RKO (cell line): ENCODE data around the gene CX3CL1.
"Not testable (repeated sequence)": the region's sequence is repeated elsewhere in the genome, so short reads cannot be mapped to it uniquely, and the experiment has no call there.

Experiments
- DNase-seq: peaks from one replicate; pipeline ENCODE4 v3.0.0-alpha.2; 2016; ENCODE audit warnings: low spot score

Gene CX3CL1

DNA sequence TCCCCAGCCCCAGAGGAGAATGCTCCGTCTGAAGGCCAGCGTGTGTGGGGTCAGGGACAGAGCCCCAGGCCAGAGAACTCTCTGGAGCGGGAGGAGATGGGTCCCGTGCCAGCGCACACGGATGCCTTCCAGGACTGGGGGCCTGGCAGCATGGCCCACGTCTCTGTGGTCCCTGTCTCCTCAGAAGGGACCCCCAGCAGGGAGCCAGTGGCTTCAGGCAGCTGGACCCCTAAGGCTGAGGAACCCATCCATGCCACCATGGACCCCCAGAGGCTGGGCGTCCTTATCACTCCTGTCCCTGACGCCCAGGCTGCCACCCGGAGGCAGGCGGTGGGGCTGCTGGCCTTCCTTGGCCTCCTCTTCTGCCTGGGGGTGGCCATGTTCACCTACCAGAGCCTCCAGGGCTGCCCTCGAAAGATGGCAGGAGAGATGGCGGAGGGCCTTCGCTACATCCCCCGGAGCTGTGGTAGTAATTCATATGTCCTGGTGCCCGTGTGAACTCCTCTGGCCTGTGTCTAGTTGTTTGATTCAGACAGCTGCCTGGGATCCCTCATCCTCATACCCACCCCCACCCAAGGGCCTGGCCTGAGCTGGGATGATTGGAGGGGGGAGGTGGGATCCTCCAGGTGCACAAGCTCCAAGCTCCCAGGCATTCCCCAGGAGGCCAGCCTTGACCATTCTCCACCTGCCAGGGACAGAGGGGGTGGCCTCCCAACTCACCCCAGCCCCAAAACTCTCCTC lies 10.4 kb downstream of the CX3CL1 start:
- no peak for DNase-seq

DNA sequence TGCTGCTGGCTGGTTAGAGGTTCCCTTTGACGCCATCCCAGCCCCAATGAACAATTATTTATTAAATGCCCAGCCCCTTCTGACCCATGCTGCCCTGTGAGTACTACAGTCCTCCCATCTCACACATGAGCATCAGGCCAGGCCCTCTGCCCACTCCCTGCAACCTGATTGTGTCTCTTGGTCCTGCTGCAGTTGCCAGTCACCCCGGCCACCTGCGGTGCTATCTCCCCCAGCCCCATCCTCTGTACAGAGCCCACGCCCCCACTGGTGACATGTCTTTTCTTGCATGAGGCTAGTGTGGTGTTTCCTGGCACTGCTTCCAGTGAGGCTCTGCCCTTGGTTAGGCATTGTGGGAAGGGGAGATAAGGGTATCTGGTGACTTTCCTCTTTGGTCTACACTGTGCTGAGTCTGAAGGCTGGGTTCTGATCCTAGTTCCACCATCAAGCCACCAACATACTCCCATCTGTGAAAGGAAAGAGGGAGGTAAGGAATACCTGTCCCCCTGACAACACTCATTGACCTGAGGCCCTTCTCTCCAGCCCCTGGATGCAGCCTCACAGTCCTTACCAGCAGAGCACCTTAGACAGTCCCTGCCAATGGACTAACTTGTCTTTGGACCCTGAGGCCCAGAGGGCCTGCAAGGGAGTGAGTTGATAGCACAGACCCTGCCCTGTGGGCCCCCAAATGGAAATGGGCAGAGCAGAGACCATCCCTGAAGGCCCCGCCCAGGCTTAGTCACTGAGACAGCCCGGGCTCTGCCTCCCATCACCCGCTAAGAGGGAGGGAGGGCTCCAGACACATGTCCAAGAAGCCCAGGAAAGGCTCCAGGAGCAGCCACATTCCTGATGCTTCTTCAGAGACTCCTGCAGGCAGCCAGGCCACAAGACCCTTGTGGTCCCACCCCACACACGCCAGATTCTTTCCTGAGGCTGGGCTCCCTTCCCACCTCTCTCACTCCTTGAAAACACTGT lies 11.3 kb downstream of the CX3CL1 start:
- DNase-seq = no peak

DNA sequence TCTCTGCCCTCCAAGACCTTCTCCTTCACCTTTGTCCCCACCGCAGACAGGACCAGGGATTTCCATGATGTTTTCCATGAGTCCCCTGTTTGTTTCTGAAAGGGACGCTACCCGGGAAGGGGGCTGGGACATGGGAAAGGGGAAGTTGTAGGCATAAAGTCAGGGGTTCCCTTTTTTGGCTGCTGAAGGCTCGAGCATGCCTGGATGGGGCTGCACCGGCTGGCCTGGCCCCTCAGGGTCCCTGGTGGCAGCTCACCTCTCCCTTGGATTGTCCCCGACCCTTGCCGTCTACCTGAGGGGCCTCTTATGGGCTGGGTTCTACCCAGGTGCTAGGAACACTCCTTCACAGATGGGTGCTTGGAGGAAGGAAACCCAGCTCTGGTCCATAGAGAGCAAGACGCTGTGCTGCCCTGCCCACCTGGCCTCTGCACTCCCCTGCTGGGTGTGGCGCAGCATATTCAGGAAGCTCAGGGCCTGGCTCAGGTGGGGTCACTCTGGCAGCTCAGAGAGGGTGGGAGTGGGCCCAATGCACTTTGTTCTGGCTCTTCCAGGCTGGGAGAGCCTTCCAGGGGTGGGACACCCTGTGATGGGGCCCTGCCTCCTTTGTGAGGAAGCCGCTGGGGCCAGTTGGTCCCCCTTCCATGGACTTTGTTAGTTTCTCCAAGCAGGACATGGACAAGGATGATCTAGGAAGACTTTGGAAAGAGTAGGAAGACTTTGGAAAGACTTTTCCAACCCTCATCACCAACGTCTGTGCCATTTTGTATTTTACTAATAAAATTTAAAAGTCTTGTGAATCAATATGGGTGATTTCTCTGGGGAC lies 12.2 kb downstream of the CX3CL1 start:
- DNase-seq = no peak

DNA sequence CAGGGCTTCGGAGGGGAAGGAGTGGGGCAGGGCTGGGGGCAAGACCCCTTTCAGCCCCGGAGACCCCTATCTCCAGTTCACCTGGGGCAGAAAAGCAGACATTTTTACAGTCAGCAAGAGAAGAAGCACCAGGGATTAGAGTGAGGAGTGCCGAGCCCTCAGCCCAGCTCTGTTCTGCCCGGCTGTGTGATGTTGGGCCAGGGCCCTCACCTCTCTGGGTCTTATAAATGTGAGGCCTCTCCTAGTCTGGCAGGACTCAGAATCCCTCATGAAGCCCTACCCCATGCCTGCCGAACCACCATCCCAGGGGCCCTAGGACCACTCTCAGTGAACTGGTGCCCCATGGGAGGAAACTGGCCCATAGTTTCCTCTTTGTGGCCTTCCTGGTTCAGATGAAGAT lies 12.8 kb downstream of the CX3CL1 start:
- DNase-seq = no peak

DNA sequence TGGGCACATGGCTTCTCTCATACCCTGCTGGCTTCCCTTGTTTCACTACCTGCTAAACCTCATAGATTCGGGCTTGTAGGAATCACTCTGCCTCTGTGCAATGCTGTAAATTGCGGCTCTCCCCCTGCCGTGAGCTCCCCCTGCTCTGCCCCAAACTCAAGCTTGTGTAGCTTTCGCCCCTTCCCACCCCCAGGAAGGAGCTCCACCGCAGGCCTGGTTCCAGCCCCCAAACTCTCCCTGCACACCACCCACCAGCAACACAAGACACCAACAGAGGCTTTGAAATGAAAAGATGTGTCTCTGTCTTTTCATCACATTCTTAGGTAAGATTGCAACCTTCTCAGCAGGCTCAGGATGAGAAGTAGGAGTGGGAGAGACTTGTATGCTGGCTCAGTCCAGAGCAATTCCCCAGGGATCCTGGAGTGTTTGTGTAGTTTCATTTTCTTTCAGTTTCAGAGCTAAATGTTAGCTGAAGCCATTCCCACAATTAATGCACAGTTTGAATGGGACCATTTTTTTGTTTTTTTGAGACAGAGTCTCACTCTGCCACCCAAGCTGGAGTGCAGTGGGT lies 14.2 kb downstream of the CX3CL1 start:
- DNase-seq = no peak

DNA sequence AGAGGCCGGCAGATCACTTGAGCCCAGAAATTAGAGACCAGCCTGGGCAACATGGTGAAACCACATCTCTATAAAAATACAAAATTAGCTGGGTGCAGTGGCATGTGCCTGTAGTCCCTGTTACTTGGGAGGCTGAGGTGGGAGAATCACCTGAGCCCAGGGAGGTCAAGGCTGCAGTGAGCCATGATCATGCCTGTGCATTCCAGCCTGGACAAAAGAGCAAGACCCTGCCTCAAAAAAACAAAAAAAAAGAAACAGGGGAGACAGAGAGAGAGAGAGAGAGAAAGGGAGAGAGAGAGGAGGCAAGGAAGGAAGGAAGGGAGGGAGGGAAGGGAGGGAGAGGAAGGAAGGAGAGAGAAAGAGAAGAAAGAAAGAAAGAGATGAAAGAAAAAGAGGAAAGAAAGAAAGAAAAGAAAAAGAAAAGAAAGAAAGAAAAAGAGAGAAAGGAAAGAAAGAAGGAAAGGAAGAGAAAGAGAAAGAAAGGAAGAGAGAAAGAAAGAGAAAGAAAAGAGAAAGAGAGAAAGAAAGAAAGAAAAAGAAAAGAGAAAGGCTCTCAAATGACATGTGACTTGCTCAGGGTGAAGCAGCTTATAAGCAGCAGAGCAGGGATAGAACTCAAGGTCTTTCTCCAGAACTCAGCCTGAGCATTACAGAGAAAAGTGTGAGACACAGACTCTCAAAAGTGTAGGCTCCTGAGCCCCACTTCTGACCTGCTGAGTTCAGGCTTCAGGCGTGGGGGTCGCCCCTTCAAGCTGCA lies 15.5 kb downstream of the CX3CL1 start:
- DNase-seq = no peak

DNA sequence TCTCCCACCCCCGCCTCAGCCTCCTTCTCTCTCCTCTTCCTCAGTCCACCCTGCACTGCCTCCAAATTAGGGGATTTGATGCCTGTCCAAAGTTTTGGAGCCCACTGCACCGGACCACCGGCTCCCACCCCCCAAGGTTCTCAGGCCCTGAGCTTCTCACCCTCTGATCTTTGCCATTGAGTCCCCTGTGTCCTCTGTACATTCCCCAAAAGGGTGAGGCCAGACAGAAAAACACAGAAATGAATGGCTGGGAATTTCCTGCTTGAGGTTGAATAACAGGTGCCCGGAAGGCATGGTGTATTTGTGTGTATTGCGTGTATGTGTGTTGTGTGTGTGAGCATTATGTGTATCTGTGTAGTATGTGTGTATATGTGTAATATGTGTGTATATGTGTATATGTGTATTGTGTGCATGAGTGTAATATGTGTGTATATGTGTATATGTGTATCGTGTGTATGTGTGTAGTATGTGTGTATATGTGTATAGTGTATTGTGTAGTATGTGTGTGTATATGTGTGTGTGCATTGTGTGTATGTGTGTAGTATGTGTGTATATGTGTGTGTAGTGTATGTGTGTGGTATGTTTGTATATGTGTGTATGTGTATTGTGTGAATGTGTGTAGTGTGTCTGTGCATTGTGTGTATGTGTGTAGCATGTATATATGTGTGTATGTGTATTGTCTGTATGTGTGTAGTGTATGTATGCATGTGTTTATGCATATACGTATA lies 16.2 kb downstream of the CX3CL1 start:
- no peak for DNase-seq

DNA sequence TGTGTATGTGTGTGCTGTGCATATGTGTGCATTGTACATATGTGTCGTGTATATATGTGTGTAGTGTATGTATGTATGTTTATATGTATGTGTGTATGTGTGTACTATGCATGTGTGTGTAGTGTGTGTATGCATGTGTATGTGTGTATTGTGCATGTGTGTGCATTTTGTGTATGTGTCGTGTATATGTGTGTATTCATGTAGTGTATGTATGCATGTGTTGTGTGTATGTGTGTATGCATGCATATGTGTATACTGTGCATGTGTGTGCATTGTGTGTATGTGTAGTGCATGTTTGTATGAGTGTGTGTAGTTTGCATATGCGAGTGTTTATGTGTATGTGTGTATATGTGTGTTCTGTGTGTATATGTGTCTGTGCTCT lies 16.8 kb downstream of the CX3CL1 start:
- DNase-seq = no peak

DNA sequence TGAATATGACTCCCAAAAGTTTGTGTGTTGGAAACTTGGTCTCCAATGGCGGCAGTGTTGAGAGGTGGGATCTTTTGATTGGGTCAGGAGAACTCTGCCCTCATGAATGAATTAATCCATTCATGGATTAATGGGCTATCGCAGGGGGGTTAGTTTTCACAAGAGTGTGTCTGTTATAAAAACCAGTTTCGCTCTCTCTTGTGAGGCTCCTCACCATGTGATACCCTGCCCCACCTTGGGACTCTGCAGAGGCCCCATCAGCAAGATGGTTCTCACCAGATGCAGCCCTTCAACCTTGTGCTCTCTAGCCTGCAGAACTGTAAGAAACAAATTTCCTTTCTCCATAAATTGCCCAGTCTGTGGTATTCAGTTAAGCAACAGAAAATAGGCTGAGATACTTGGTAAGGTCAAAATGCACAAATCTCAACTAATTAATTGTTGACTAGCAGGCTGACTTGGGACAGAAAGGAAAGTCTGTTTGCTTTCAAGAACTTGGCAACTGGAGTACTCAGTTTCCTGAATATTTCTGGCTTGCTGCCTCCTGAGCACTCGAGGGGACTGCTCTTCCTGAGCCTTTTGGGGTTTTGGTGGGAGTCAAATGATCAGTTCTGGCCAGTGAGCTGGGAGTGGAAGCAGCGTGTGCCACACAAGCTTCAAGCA lies 18.5 kb downstream of the CX3CL1 start:
- no peak for DNase-seq

DNA sequence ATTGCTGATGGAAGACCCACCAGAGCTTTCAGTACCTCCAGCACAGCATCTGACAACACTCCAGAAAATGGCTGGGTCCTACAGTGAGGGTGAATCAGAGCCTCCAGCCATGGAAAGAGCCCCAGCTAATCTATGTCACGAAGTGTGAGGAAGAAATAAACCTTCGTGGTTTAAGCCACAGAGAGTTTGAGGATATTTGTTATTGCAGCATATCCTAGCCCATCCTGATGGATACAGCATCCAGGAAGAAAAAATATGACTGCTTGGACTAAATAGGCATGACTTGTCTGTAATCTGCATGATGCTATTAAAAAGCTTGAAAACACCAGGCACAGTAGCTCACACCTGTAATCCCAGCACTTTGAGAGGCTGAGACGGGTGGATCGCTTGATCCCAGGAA lies 19.0 kb downstream of the CX3CL1 start:
- DNase-seq = no peak

DNA sequence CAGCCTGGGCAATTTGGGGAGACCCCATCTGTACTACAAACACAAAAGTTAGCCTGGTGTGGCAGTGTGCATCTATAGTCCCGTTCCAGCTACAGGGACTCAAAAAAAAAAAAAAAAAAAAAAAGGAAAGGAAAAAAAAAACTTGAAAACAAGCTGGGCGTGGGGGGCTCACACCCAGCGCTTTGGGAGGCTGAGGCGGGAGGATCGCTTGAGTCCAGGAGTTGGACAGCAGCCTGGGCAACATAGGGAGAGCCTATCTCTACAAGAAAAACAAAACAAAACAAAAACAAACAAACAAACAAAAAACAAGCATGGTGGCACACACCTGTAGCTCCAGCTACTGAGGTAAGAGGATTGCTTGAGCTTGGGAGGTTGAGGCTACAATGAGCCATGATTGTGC lies 19.4 kb downstream of the CX3CL1 start:
- DNase-seq = no peak

DNA sequence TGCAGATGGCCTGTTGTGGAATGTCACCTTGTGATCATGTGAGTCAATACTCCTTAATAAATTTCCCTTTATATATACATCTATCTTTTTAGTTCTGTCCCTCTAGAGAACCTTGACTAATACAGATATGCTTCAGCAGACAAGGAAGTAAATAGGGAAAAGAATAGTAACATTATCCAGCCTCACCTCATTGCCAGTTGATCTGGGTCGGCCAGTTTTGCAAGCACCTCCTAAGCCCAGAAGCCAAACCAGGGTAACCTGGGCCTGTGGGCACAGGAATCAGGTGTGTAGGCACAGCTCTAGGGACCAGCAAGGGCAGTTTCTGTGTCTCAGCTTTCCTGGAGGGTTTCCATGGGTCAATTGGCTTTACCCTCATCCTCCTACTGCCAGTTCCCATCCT lies 20.4 kb downstream of the CX3CL1 start:
- DNase-seq = no peak

DNA sequence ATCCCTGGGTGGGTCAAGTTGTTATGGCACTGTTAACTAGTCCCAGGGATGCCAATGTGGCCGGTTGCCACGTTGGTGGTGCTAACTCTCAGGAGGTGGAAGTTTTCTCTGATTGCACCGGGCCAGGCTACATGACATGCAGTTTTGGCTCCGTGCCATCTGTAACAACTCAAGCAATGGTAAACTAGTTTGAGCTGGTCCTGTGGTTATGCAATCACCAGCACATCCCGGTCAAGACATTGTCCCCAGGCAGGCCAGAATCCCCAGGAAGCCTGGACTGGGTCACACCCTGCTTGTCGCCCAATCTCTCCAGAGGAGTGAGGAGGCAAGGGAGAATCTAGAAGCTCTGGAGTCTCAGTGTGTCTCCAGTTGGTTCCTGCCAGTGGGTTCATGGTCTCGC lies 22.2 kb downstream of the CX3CL1 start:
- DNase-seq = no peak

DNA sequence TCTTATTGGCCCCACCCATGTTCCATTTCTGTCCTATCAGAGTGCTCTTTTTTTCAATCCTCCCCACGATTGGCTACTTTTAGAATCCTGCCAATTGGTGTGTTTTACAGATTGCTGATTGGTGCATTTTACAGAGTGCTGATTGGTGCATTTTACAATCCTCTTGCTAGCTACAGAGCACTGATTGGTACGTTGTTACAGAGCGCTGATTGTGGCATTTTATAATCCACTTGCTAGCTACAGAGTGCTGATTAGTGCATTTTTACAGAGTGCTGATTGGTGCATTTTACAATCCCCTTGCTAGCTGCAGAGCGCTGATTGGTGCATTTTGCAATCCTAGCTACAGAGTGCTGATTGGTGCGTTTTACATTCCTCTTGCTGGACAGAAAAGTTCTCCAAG lies 22.7 kb downstream of the CX3CL1 start:
- DNase-seq = no peak

DNA sequence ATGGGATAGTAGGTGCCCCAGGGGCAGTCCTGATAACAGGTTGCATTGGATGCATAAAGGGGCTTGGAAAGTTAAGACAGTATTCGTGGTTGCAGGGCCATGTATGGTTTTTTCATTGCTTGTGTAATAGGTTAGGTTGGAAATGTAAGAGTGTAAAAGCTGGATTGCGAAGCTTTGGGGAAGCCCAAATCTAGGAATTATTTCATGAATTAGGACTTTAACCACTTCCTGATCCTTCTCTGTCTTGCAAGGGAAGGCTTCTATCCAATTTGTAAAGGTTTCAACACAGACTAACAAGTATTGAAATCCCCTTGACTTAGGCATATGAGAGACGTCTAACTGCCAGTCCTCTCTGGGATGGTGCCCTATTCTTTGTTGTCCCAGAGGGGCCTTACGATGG lies 24.5 kb downstream of the CX3CL1 start:
- no peak for DNase-seq

DNA sequence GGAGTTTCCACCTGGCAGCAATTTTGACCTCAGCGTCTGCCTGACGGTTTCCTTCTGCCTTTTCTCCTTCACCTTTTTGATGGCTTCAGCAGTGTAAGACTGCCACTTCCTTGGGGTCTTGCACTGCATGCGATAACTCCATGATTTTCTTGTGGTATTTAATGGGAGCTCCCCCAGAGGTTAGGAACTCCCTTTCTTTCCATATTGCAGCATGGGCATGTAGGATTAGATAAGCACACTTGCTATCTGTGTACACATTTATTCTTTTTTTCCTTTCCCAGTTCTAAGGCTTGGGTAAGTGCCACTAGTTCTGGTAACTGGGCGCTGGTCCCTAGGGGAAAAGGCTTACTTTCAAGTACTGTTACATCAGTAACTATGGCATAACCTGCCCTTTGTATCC lies 25.2 kb downstream of the CX3CL1 start:
- not testable (repeated sequence) for DNase-seq

DNA sequence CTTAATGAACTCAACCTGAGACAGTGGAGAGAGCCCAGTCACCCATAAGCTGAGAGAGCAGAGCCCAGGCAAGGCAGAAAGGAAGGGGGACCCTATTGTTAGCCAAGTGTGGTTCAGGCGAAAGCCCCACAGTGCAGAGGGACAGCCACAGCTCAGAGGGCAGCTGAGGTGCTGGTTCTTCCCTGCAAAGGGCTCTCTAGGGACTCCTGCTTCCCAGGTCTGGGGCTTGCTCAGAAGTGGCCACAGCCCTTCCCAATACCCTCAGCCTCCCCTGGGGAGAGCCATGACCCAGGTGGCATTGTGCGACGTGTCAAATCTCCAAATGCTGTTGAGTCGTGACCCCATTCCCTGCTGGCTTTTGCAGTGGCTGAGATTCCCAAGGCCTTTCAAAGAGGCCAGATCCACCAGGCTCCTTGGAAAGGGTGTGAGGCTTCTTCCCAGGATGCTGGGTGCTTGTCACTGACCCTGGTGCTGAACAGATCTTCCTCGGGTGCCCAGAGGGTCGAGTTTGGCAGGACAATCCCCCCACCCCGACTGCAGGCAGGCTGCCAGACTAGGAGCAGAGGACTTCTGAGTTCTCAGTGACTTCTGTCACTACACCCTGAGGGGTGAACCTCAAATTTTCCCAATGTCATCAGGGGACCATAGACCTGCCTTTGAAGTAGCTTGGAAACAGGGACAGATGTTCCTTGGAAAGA lies 29.8 kb downstream of the CX3CL1 start:
- DNase-seq = no peak

DNA sequence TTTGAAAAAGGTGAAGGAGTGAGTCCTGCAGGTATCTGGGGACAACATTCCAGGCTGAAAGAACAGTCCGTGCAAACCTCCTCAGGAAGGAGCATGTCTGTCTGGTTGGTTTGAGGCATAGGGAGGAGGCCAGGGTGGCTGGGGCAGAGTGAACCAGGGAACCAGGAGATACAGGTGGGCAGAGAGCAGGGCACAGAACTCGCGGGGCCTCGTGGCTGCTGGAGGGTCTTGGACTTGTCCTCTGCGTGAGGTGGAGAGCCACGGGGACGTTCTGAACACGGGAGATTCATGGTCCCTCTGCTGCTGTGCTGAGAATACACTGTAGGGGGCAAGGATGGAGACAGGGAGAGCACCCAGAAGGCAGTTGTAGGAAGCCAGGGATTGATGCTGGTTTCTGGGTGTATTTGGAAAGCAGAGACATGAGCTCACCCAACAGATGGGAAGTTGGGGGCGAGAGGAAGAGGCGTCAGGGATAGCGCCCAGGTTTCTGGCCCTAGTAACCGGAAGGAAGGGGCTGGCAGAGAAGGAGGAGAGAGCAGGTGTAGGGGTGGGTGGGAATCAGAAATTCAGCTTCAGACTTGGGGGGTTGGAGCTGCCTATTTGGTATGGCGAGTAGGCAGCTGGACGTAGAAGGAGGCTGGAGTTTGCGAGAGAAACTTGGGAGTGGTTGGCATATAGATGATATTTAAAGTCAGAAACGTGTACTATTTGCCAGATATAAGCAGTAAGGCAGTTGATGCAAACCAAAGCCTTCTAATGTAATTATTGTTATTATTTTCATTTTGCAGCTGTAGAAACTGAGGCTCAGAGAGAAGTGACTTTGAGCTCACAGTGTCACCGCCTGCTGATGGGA lies 31.9 kb downstream of the CX3CL1 start, which contains the start of gene CCL17:
Gene CCL17 (plus strand): TSS at position 803 of the 853 bp plus-strand sequence. CDS start 9,166 bp downstream, outside the sequence.
- DNase-seq = no peak
